ENCODE measurements around the gene GPX8.
A peak's percentile ranks its signal among the peaks of the same experiment; 100 is the strongest.

The GPX8 gene

GRCh38 chr5:55159763-55160492 is at the start of gene GPX8:
Gene GPX8, plus strand, starts transcription at chr5:55160171. Its CDS starts 22 bp downstream, at chr5:55160193.
- Histone ChIP-seq H3K36me3 (ENCODE audit: control insufficient read depth in 2 of 2, insufficient read depth in 2 of 2, low read length in 2 of 2) (no peaks in the 10 kb centered on the region), H3K4me3 (ENCODE audit: low read length in 2 of 2) (peak within 1 kb of the TSS; percentile 62 to 64), H3K9me3 (ENCODE audit: control insufficient read depth in 2 of 2, low read length in 2 of 2) (no peaks in the 10 kb centered on the region), H3K4me1 (ENCODE audit: control insufficient read depth, insufficient read depth, low read length) (no peaks in the 10 kb centered on the region), H3K9ac (ENCODE audit: low read length in 2 of 2) (peak within 1 kb of the TSS in 1 of 2 donors; percentile 3), H3K27ac (ENCODE audit: low read length) (no peak within 1 kb of the TSS), H3K27me3 (ENCODE audit: control insufficient read depth in 1 of 2, insufficient read depth in 2 of 2, low read length in 2 of 2) (peaks cover 0 to 20% of the 10 kb centered on the region in 2 donors)

GRCh38 chr5:55110217-55110616 is 49.8 kb upstream of the GPX8 start:
- Histone ChIP-seq H3K4me3 (ENCODE audit: low read length in 2 of 2) (no peak overlapping the region), H3K36me3 (ENCODE audit: control insufficient read depth in 2 of 2, insufficient read depth in 2 of 2, low read length in 2 of 2) (no peaks in the 10 kb centered on the region), H3K27ac (ENCODE audit: low read length) (no peak overlapping the region), H3K4me1 (ENCODE audit: control insufficient read depth, insufficient read depth, low read length) (no peaks in the 10 kb centered on the region), H3K9ac (ENCODE audit: low read length in 2 of 2) (no peak overlapping the region), H3K27me3 (ENCODE audit: control insufficient read depth in 1 of 2, insufficient read depth in 2 of 2, low read length in 2 of 2) (no peaks in the 10 kb centered on the region), H3K9me3 (ENCODE audit: control insufficient read depth in 2 of 2, low read length in 2 of 2) (no peaks in the 10 kb centered on the region)

GRCh38 chr5:55113327-55113726 is 46.6 kb upstream of the GPX8 start:
- Histone ChIP-seq H3K4me1 (ENCODE audit: control insufficient read depth, insufficient read depth, low read length) (no peaks in the 10 kb centered on the region), H3K36me3 (ENCODE audit: control insufficient read depth in 2 of 2, insufficient read depth in 2 of 2, low read length in 2 of 2) (no peaks in the 10 kb centered on the region), H3K9ac (ENCODE audit: low read length in 2 of 2) (no peak overlapping the region), H3K27ac (ENCODE audit: low read length) (no peak overlapping the region), H3K27me3 (ENCODE audit: control insufficient read depth in 1 of 2, insufficient read depth in 2 of 2, low read length in 2 of 2) (no peaks in the 10 kb centered on the region), H3K9me3 (ENCODE audit: control insufficient read depth in 2 of 2, low read length in 2 of 2) (no peaks in the 10 kb centered on the region), H3K4me3 (ENCODE audit: low read length in 2 of 2) (no peak overlapping the region)

GRCh38 chr5:55114061-55114460 is 45.9 kb upstream of the GPX8 start:
- Histone ChIP-seq H3K4me3 (ENCODE audit: low read length in 2 of 2) (no peak overlapping the region), H3K4me1 (ENCODE audit: control insufficient read depth, insufficient read depth, low read length) (no peaks in the 10 kb centered on the region), H3K9ac (ENCODE audit: low read length in 2 of 2) (no peak overlapping the region), H3K27me3 (ENCODE audit: control insufficient read depth in 1 of 2, insufficient read depth in 2 of 2, low read length in 2 of 2) (no peaks in the 10 kb centered on the region), H3K9me3 (ENCODE audit: control insufficient read depth in 2 of 2, low read length in 2 of 2) (peaks cover 0 to 4% of the 10 kb centered on the region in 2 donors), H3K36me3 (ENCODE audit: control insufficient read depth in 2 of 2, insufficient read depth in 2 of 2, low read length in 2 of 2) (no peaks in the 10 kb centered on the region), H3K27ac (ENCODE audit: low read length) (no peak overlapping the region)

GRCh38 chr5:55123365-55123764 is 36.6 kb upstream of the GPX8 start:
- no peaks in the 10 kb centered on the region for H3K4me1 ChIP-seq (ENCODE audit: control insufficient read depth, insufficient read depth, low read length)
- H3K9me3 ChIP-seq (ENCODE audit: control insufficient read depth in 2 of 2, low read length in 2 of 2), result peaks cover 0 to 4% of the 10 kb centered on the region in 2 donors
- H3K36me3 ChIP-seq (ENCODE audit: control insufficient read depth in 2 of 2, insufficient read depth in 2 of 2, low read length in 2 of 2), result no peaks in the 10 kb centered on the region
- H3K9ac ChIP-seq (ENCODE audit: low read length in 2 of 2), result no peak overlapping the region
- H3K27ac ChIP-seq (ENCODE audit: low read length), result no peak overlapping the region
- H3K4me3 ChIP-seq (ENCODE audit: low read length in 2 of 2), result no peak overlapping the region
- H3K27me3 ChIP-seq (ENCODE audit: control insufficient read depth in 1 of 2, insufficient read depth in 2 of 2, low read length in 2 of 2), result no peaks in the 10 kb centered on the region

GRCh38 chr5:55134053-55134722 is 25.8 kb upstream of the GPX8 start:
- Histone ChIP-seq H3K4me1 (ENCODE audit: control insufficient read depth, insufficient read depth, low read length) (no peaks in the 10 kb centered on the region), H3K9ac (ENCODE audit: low read length in 2 of 2) (no peak overlapping the region)

GRCh38 chr5:55136521-55136920 is 23.4 kb upstream of the GPX8 start:
- peaks cover 0 to 2% of the 10 kb centered on the region in 2 donors for H3K27me3 ChIP-seq (ENCODE audit: control insufficient read depth in 1 of 2, insufficient read depth in 2 of 2, low read length in 2 of 2)
- H3K36me3 ChIP-seq (ENCODE audit: control insufficient read depth in 2 of 2, insufficient read depth in 2 of 2, low read length in 2 of 2), result no peaks in the 10 kb centered on the region
- no peaks in the 10 kb centered on the region for H3K9me3 ChIP-seq (ENCODE audit: control insufficient read depth in 2 of 2, low read length in 2 of 2)
- no peak overlapping the region for H3K9ac ChIP-seq (ENCODE audit: low read length in 2 of 2)
- no peaks in the 10 kb centered on the region for H3K4me1 ChIP-seq (ENCODE audit: control insufficient read depth, insufficient read depth, low read length)
- H3K4me3 ChIP-seq (ENCODE audit: low read length in 2 of 2), result no peak overlapping the region
- no peak overlapping the region for H3K27ac ChIP-seq (ENCODE audit: low read length)

More at GRCh38 chr5:55134053-55134722, 25.8 kb upstream of the GPX8 start:
- peaks cover 0 to 2% of the 10 kb centered on the region in 2 donors for H3K27me3 ChIP-seq (ENCODE audit: control insufficient read depth in 1 of 2, insufficient read depth in 2 of 2, low read length in 2 of 2)
- peaks cover 0 to 3% of the 10 kb centered on the region in 2 donors for H3K9me3 ChIP-seq (ENCODE audit: control insufficient read depth in 2 of 2, low read length in 2 of 2)
- no peaks in the 10 kb centered on the region for H3K36me3 ChIP-seq (ENCODE audit: control insufficient read depth in 2 of 2, insufficient read depth in 2 of 2, low read length in 2 of 2)
- no peak overlapping the region for H3K4me3 ChIP-seq (ENCODE audit: low read length in 2 of 2)
- no peak overlapping the region for H3K27ac ChIP-seq (ENCODE audit: low read length)

- Histone ChIP-seq H3K9me3 (ENCODE audit: control insufficient read depth in 2 of 2, low read length in 2 of 2) (no peaks in the 10 kb centered on the region), H3K27ac (ENCODE audit: low read length) (no peak overlapping the region), H3K9ac (ENCODE audit: low read length in 2 of 2) (no peak overlapping the region), H3K36me3 (ENCODE audit: control insufficient read depth in 2 of 2, insufficient read depth in 2 of 2, low read length in 2 of 2) (no peaks in the 10 kb centered on the region), H3K4me3 (ENCODE audit: low read length in 2 of 2) (no peak overlapping the region), H3K27me3 (ENCODE audit: control insufficient read depth in 1 of 2, insufficient read depth in 2 of 2, low read length in 2 of 2) (peaks cover 0 to 4% of the 10 kb centered on the region in 2 donors), H3K4me1 (ENCODE audit: control insufficient read depth, insufficient read depth, low read length) (no peaks in the 10 kb centered on the region)
These were observed 18.9 kb upstream of the GPX8 start for GRCh38 chr5:55140908-55141665.

DNA sequence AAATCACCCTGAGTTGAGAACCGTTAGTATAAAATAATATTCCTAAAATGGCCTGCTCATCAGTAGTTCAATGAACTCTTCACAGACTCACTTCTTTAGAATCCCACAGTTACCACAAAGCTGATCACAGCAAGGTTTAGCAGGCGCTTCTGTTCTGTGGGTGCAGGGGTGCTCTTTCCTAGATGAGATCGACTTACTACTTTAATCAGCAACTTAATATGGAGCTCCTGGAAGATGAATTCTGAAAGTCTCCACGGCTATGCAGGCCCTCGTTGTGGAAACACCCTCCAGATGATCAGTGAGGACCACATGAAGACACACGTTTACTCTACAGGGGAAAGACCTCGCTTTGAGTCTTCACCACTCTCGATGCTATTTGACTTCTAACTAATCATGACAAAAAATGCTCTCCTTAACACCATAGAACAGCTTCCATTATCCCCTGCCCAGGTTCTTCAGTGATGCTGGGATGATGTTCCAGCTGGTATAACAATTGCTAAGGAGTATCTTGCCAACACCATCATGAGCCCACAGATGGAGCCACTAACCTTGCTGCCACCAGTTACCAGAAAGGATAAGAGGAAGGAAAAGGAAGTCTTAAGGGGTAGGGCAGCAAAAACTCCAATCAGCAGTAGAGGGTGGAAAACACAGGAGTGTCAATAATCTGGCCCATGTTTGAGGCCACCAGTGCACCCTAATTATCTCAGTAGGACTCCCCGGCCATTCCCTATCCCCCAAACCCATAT is 17.9 kb upstream of the GPX8 start:
- Histone ChIP-seq H3K36me3 (ENCODE audit: control insufficient read depth in 2 of 2, insufficient read depth in 2 of 2, low read length in 2 of 2) (no peaks in the 10 kb centered on the region), H3K9me3 (ENCODE audit: control insufficient read depth in 2 of 2, low read length in 2 of 2) (no peaks in the 10 kb centered on the region), H3K9ac (ENCODE audit: low read length in 2 of 2) (no peak overlapping the region), H3K4me1 (ENCODE audit: control insufficient read depth, insufficient read depth, low read length) (no peaks in the 10 kb centered on the region), H3K4me3 (ENCODE audit: low read length in 2 of 2) (no peak overlapping the region), H3K27me3 (ENCODE audit: control insufficient read depth in 1 of 2, insufficient read depth in 2 of 2, low read length in 2 of 2) (peaks cover 0 to 6% of the 10 kb centered on the region in 2 donors), H3K27ac (ENCODE audit: low read length) (no peak overlapping the region)

DNA sequence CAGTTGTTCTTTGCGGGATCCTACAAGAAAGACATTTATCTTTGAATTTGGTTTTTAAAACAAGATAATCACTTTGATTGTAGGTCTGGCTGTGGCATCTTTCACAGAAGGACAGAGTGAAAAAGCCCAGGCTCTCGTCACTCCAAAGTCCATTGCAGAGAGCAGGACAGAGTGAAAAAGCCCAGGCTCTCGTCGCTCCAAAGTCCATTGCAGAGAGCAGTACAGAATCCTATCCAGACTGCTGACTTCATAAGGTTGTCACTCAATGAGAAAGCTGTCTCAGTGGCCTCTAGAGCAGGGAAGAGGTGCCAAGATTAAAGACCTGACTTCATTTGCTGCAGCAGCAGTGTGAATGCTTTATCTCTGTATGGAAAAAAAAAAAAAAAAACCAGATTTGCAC is 16.3 kb upstream of the GPX8 start:
- no peak overlapping the region for H3K4me3 ChIP-seq (ENCODE audit: low read length in 2 of 2)
- no peaks in the 10 kb centered on the region for H3K4me1 ChIP-seq (ENCODE audit: control insufficient read depth, insufficient read depth, low read length)
- peaks cover 3 to 4% of the 10 kb centered on the region in 2 donors for H3K27me3 ChIP-seq (ENCODE audit: control insufficient read depth in 1 of 2, insufficient read depth in 2 of 2, low read length in 2 of 2)
- H3K36me3 ChIP-seq (ENCODE audit: control insufficient read depth in 2 of 2, insufficient read depth in 2 of 2, low read length in 2 of 2), result no peaks in the 10 kb centered on the region
- no peaks in the 10 kb centered on the region for H3K9me3 ChIP-seq (ENCODE audit: control insufficient read depth in 2 of 2, low read length in 2 of 2)
- H3K27ac ChIP-seq (ENCODE audit: low read length), result no peak overlapping the region
- H3K9ac ChIP-seq (ENCODE audit: low read length in 2 of 2), result no peak overlapping the region
